Glomerular endothelial cell (primary cell): ENCODE results near the gene MIB1. TPM values are rescaled to one million over a fixed set of nuclear protein-coding genes. Genes with fewer than 3 reads are reported as not detected.

ENCODE experiments used
- total RNA-seq: library from RNA; depleted of rRNA; stranded (reverse); fragments of >200 nt; gene quantifications from 2 replicates; pipeline ENCODE4 v1.2.3, GENCODE V29; 2015

Gene MIB1
- total RNA-seq, 1 donor from 2014 or later, result 26.9 TPM

Other genes with a start within 250 kb of the MIB1 start
- 12.0 and 12.4 TPM in 2 replicates for gene ESCO1, start 140.1 kb upstream of the MIB1 start, total RNA-seq
- gene SNRPD1, start 128.5 kb upstream of the MIB1 start, total RNA-seq, result 17.5 and 33.3 TPM in 2 replicates
- 3.1 and 4.3 TPM in 2 replicates for gene ABHD3, start 36.0 kb upstream of the MIB1 start, total RNA-seq